CD14-positive monocyte (primary cell): ENCODE measurements around the gene SKIC2. TPM values are rescaled to one million over a fixed set of nuclear protein-coding genes. Genes with fewer than 3 reads are reported as not detected.
"Not testable (repeated sequence)": the region's sequence is repeated elsewhere in the genome, so short reads cannot be mapped to it uniquely, and the experiment has no call there.

Source experiments
- DNase-seq, 3 donors: peaks; one replicate each; pipeline ENCODE4 v3.0.0-alpha.2; 2011 to 2022
- H2AFZ ChIP-seq: 2 replicates; pipeline ENCODE4 v1.6.0; 2012; ENCODE audit warnings: mild to moderate bottlenecking, low read depth, low read length, inconsistent platforms; ENCODE audit not compliant: insufficient read depth, poor library complexity, severe bottlenecking
- H3K27ac ChIP-seq, 2 donors: 1 replicate in 1 of 2; 2 replicates in 1 of 2; pipeline ENCODE4 v1.5.1; 2012 to 2013; ENCODE audit warnings: low read length in 2 of 2, control low read depth in 1 of 2, inconsistent platforms in 1 of 2, low read depth in 1 of 2, mild to moderate bottlenecking in 1 of 2
- H3K27me3 ChIP-seq, 2 donors: one replicate each; pipeline versions ENCODE4 v1.6.0 to v1.6.1; 2011 to 2013; ENCODE audit warnings: low read length in 2 of 2; ENCODE audit not compliant: control insufficient read depth in 2 of 2, insufficient read depth in 2 of 2
- H3K36me3 ChIP-seq, 2 donors: replicated peaks in 1 of 2; 1 replicate in 1 of 2; 2 replicates in 1 of 2; pipeline versions ENCODE4 v1.5.1 to v1.6.1; 2012 to 2013; ENCODE audit warnings: low read length in 2 of 2, control low read depth in 1 of 2, inconsistent platforms in 1 of 2, mild to moderate bottlenecking in 1 of 2; ENCODE audit not compliant: insufficient read depth in 2 of 2, control insufficient read depth in 1 of 2
- H3K4me1 ChIP-seq, 2 donors: 1 replicate in 1 of 2; 2 replicates in 1 of 2; pipeline versions ENCODE4 v1.5.1 to v1.6.1; 2012 to 2013; ENCODE audit warnings: low read length in 2 of 2, control low read depth in 1 of 2, inconsistent platforms in 1 of 2, mild to moderate bottlenecking in 1 of 2, moderate library complexity in 1 of 2; ENCODE audit not compliant: insufficient read depth in 2 of 2, control insufficient read depth in 1 of 2
- H3K4me2 ChIP-seq: replicated peaks from 2 replicates; pipeline ENCODE3; 2012; ENCODE audit warnings: low read length, moderate library complexity, mild to moderate bottlenecking; ENCODE audit not compliant: poor library complexity, severe bottlenecking; ENCODE audit errors: extremely low read depth
- H3K4me3 ChIP-seq, 3 experiments: fragments of 200-600 bp in 1 of 3; sonication (generic) in 1 of 3; replicated peaks in 1 of 3; 1 replicate in 2 of 3; 2 replicates in 1 of 3; pipeline ENCODE4 v1.5.1; 2011 to 2013; ENCODE audit warnings: low read length in 3 of 3, mild to moderate bottlenecking in 3 of 3, control low read depth in 2 of 3, low read depth in 2 of 3, inconsistent platforms in 1 of 3, moderate library complexity in 1 of 3
- H3K79me2 ChIP-seq: 2 replicates; pipeline ENCODE4 v1.6.0; 2012; ENCODE audit warnings: mild to moderate bottlenecking, control low read depth, inconsistent platforms, low read length, moderate library complexity; ENCODE audit not compliant: insufficient read depth
- H3K9ac ChIP-seq: 2 replicates; pipeline ENCODE4 v1.6.0; 2017; ENCODE audit warnings: low read length, mild to moderate bottlenecking; ENCODE audit not compliant: insufficient read depth, poor library complexity, severe bottlenecking
- H3K9me3 ChIP-seq, 2 donors: replicated peaks in 1 of 2; 1 replicate in 1 of 2; 2 replicates in 1 of 2; pipeline versions ENCODE4 v1.5.1 to v1.6.1; 2012 to 2013; ENCODE audit warnings: low read length in 2 of 2, control low read depth in 1 of 2; ENCODE audit not compliant: control insufficient read depth in 1 of 2, insufficient read depth in 1 of 2
- H4K20me1 ChIP-seq: 2 replicates; pipeline ENCODE4 v1.6.0; 2012; ENCODE audit warnings: mild to moderate bottlenecking, low read length, control low read depth, moderate library complexity; ENCODE audit not compliant: insufficient read depth
- H3K27ac Mint-ChIP-seq, 7 donors: one replicate each; pipeline ENCODE4 v1.8.0; 2020; ENCODE audit warnings: mild to moderate bottlenecking in 7 of 7, mixed read lengths in 7 of 7, moderate library complexity in 6 of 7, inconsistent platforms in 2 of 7
- H3K27me3 Mint-ChIP-seq, 3 donors: one replicate each; pipeline ENCODE4 v1.8.0; 2021 to 2022; ENCODE audit warnings: low read depth in 3 of 3, mild to moderate bottlenecking in 3 of 3, mixed read lengths in 3 of 3, moderate library complexity in 3 of 3, inconsistent platforms in 1 of 3
- H3K36me3 Mint-ChIP-seq, 2 donors: one replicate each; pipeline ENCODE4 v1.8.0; 2020; ENCODE audit warnings: mixed read lengths in 2 of 2, inconsistent platforms in 1 of 2, mild to moderate bottlenecking in 1 of 2
- H3K4me1 Mint-ChIP-seq: one replicate; pipeline ENCODE4 v1.8.0; 2020; ENCODE audit warnings: mild to moderate bottlenecking, mixed read lengths
- H3K4me3 Mint-ChIP-seq, 2 donors: one replicate each; pipeline ENCODE4 v1.8.0; 2020; ENCODE audit warnings: mild to moderate bottlenecking in 2 of 2, mixed read lengths in 2 of 2, moderate library complexity in 1 of 2
- H3K9me3 Mint-ChIP-seq, 7 donors: one replicate each; pipeline ENCODE4 v1.8.0; 2020 to 2022; ENCODE audit warnings: mixed read lengths in 7 of 7, mild to moderate bottlenecking in 6 of 7, moderate library complexity in 6 of 7, inconsistent platforms in 2 of 7
- WGBS: methylation state at CpG from one replicate; pipeline ENCODE4 v1.1.5; 2013; ENCODE audit warnings: missing lambda C conversion rate; ENCODE audit not compliant: insufficient coverage; 5-methylcytosine and 5-hydroxymethylcytosine counted together
- intact Hi-C, 2 donors: fragments of 100-400 bp; cut with micrococcal nuclease; formaldehyde crosslinking; loops; one replicate each; pipeline versions ENCODE4 v1.15.0 to v1.15.1; 2023
- polyA plus RNA-seq, 3 donors: library from polyadenylated mRNA; depleted of rRNA in 1 of 3; unstranded in 2 of 3; stranded (reverse) in 1 of 3; fragments of 300-500 nt in 2 of 3; fragments of >200 nt in 1 of 3; fragmentation: Illumina TruSeq in 2 of 3; gene quantifications; 1 replicate in 2 of 3; 2 replicates in 1 of 3; pipeline ENCODE4 v1.2.3, GENCODE V29; 2012 to 2021
- TF ChIP-seq, protein P1 (sequence below): fragments of 200-600 bp; IDR thresholded peaks from one replicate; pipeline ENCODE4 v1.8.0; 2022; ENCODE audit warnings: antibody characterized with exemption, mild to moderate bottlenecking

The SKIC2 gene
- polyA plus RNA-seq, 3 donors: 13.2 to 72.1 (median 13.2) TPM

DNA sequence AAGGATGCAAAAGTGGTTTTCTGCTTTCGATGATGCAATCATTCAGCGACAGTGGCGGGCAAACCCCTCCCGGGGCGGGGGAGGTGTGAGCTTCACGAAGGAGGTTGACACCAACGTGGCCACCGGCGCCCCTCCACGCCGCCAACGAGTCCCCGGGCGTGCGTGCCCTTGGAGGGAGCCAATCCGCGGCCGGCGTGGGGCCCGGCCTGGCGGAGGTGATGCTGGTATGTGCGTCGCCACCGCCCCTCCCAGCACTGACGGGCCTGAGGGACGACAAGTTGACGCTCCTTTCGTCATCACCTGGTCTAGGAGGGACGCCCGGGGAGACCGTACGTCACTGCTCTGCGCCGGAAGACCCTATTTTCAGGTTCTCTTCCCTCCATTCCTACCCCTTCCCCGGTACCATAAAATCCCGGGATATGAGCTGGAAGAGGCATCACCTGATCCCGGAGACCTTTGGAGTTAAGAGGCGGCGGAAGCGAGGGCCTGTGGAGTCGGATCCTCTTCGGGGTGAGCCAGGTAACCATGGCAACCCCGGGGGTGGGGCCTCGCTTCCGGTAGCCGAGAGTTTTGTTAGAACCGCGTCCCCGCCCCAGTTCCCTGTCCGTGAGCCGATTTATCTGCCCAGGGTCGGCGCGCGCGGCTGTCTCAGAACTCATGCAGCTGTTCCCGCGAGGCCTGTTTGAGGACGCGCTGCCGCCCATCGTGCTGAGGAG, 13.2 kb downstream of the SKIC2 start, which contains the start of gene DXO:
Gene DXO (minus strand): TSS at position 146 of the 716 bp plus-strand sequence. CDS start 463 bp downstream, outside the sequence.
- Mint-ChIP-seq H3K4me1 (peaks cover 29% of the 10 kb centered on the region), H3K27ac (peak within 1 kb of the TSS; percentile 99 to 100 (median 100)), H3K36me3 (peaks cover 34 to 53% of the 10 kb centered on the region in 2 donors), H3K9me3 (peaks cover 0 to 7% (median 0%) of the 10 kb centered on the region in 7 donors), H3K4me3 (peak within 1 kb of the TSS; percentile 92 to 96), H3K27me3 (peaks cover 0 to 2% (median 0%) of the 10 kb centered on the region in 3 donors)
- TF ChIP-seq, protein P1, sequence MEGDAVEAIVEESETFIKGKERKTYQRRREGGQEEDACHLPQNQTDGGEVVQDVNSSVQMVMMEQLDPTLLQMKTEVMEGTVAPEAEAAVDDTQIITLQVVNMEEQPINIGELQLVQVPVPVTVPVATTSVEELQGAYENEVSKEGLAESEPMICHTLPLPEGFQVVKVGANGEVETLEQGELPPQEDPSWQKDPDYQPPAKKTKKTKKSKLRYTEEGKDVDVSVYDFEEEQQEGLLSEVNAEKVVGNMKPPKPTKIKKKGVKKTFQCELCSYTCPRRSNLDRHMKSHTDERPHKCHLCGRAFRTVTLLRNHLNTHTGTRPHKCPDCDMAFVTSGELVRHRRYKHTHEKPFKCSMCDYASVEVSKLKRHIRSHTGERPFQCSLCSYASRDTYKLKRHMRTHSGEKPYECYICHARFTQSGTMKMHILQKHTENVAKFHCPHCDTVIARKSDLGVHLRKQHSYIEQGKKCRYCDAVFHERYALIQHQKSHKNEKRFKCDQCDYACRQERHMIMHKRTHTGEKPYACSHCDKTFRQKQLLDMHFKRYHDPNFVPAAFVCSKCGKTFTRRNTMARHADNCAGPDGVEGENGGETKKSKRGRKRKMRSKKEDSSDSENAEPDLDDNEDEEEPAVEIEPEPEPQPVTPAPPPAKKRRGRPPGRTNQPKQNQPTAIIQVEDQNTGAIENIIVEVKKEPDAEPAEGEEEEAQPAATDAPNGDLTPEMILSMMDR: no peak
- peaks cover 26% of the 10 kb centered on the region for H3K79me2 ChIP-seq
- 0% methylated on average over 58 of the region's 62 CpGs for WGBS
- H3K4me3 ChIP-seq: peak within 1 kb of the TSS; percentile 75 to 85 (median 80)
- peak; percentile 97 to 99 (median 99) for DNase-seq
- peaks cover 29 to 36% of the 10 kb centered on the region in 2 donors for H3K36me3 ChIP-seq
- H3K4me2 ChIP-seq: peak within 1 kb of the TSS; percentile 96
- H3K27me3 ChIP-seq: no peaks in the 10 kb centered on the region
- peak within 1 kb of the TSS; percentile 90 for H2AFZ ChIP-seq
- H4K20me1 ChIP-seq: no peaks in the 10 kb centered on the region
- intact Hi-C loops: loop anchor here in 1 of 2 donors (1.0 kb wide), 1 partner anchor 13 kb away; the partner anchor contains the start of gene SKIC2
- peak within 1 kb of the TSS; percentile 91 for H3K9ac ChIP-seq
- peak within 1 kb of the TSS; percentile 88 to 99 for H3K27ac ChIP-seq
- H3K4me1 ChIP-seq: peaks cover 20 to 26% of the 10 kb centered on the region in 2 donors
- H3K9me3 ChIP-seq: no peaks in the 10 kb centered on the region

DNA sequence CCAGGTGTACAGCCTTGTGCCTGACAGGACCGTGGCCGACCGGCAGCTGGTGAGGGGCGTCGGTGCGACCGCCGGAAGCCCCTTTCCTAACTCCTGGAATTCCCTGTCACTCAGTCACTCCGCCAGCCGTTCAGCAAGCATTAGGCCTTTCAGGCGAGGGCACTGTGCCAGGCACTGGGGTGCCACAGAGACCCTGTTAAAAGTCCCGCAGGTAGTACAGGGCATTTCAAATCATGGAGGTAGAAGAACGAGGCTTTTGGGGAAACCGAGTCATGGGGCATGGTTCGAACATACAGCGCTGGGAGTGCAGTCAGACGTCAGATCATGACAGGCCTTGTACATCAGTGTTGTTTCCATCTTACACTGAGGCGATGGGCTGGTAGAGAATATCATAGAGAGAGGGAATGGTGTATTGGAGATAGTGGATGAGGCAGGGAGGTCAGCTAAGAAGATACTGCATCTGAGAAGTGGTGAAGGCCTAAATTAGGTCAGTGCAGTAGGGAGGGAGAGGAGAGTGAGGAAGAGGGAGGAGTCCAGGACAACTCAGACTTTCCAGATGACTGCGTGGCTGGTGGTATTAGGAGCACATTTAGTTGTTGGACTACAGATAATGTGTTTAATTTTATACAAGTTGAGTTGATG, 13.9 kb downstream of the SKIC2 start:
- Histone ChIP-seq H3K27me3 (no peaks in the 10 kb centered on the region), H3K4me2 (peak overlapping the region; percentile 96), H3K9me3 (no peaks in the 10 kb centered on the region), H3K27ac (peak overlapping the region; percentile 88 to 99), H3K4me3 (peak overlapping the region; percentile 75 to 85 (median 80)), H2AFZ (peak overlapping the region; percentile 90), H3K9ac (peak overlapping the region; percentile 91), H3K36me3 (peaks cover 22 to 29% of the 10 kb centered on the region in 2 donors), H3K79me2 (peaks cover 26% of the 10 kb centered on the region), H4K20me1 (no peaks in the 10 kb centered on the region), H3K4me1 (peaks cover 20 to 26% of the 10 kb centered on the region in 2 donors)
- peaks cover 0 to 2% (median 0%) of the 10 kb centered on the region in 3 donors for H3K27me3 Mint-ChIP-seq
- peaks cover 0 to 7% (median 0%) of the 10 kb centered on the region in 7 donors for H3K9me3 Mint-ChIP-seq
- peak in 1 of 3 donors; percentile 12 for DNase-seq
- intact Hi-C loops: loop anchor here in 1 of 2 donors (1.0 kb wide), 1 partner anchor 14 kb away; the partner anchor contains the start of gene SKIC2
- peak overlapping the region; percentile 99 to 100 (median 100) for H3K27ac Mint-ChIP-seq
- 15% methylated on average over 19 of the region's 19 CpGs for WGBS
- peak overlapping the region; percentile 92 to 96 for H3K4me3 Mint-ChIP-seq
- TF ChIP-seq, protein P1: no peak
- peaks cover 28 to 46% of the 10 kb centered on the region in 2 donors for H3K36me3 Mint-ChIP-seq
- H3K4me1 Mint-ChIP-seq: peaks cover 29% of the 10 kb centered on the region

DNA sequence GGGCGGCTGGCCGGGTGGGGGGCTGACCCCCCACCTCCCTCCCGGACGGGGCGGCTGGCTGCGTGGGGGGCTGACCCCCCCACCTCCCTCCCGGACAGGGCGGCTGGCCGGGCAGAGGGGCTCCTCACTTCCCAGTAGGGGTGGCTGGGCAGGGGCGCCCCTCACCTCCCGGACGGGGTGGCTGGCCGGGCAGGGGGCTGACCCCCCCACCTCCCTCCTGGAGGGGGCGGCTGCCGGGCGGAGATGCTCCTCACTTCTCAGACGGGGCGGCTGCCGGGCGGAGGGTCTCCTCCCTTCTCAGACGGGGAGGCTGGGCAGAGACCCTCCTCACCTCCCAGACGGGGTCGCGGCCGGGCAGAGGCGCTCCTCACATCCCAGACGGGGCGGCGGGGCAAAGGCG, 17.1 kb downstream of the SKIC2 start:
- H3K9ac ChIP-seq, H3K9me3 ChIP-seq, DNase-seq, H3K9me3 Mint-ChIP-seq, H3K27me3 Mint-ChIP-seq, H4K20me1 ChIP-seq, H3K4me2 ChIP-seq, H3K27me3 ChIP-seq, H3K4me3 Mint-ChIP-seq, intact Hi-C loops, H3K27ac ChIP-seq, H3K27ac Mint-ChIP-seq, H3K4me3 ChIP-seq, H2AFZ ChIP-seq: not testable (repeated sequence)
- peaks cover 21% of the 10 kb centered on the region for H3K4me1 Mint-ChIP-seq
- H3K36me3 Mint-ChIP-seq: peaks cover 17 to 42% of the 10 kb centered on the region in 2 donors
- Histone ChIP-seq H3K4me1 (peaks cover 16 to 18% of the 10 kb centered on the region in 2 donors), H3K36me3 (peaks cover 11 to 19% of the 10 kb centered on the region in 2 donors), H3K79me2 (peaks cover 17% of the 10 kb centered on the region)
- WGBS: 100% methylated on average over 4 of the region's 30 CpGs
